ENCODE measurements around the gene MOK.

DNA sequence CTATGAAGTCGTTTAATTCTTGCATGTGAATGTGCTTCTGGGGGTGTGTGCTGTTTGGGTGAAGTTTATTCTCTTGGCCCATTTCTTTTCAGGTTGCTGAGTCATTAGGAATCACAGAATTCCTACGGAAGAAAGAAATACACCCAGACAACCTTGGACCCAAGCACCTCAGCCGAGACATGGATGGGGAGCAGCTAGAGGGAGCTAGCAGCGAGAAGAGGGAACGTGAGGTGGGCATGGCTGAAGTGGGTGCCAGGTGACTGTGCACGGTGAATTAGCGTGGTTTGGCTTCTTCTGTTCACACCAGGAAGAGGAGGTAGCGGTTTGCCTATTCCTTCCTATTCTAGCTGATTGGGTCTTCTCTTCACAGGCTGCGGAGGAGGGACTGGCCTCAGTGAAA, 33.8 kb upstream of the MOK start:
- TF ChIP-seq CTCF (conservative IDR thresholded peaks at IDR 0.05 in 1 of 2, IDR thresholded peaks at IDR 0.05 in 1 of 2; ENCODE audit: low read depth in 1 of 2, low read length in 2 of 2) (no peak), EZH2 (IDR thresholded peaks at IDR 0.05; ENCODE audit: low read length, missing control alignments) (no peak)
